Measurements from ENCODE around the gene TCF20.

DNA sequence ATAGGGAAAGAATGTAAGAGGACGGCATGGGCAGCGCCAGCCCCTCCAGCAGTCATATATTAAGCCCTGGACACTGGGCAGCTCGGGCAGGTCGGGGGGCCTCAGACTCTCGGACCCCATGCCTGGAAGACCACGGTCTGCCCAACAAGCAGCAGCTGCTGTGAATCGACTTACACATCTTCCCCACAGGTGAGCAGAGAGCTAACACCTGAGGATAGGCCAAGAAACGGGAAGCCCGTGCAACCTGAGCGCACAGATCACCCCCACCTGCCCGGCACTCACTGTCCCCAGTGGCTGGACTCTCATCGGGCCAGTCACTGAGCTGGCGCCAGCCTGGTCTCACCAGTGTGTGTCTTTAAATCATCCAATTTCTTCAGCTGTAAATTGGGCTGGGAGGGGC is 4.7 kb upstream of the TCF20 start:
- TF ChIP-seq CTCF (IDR thresholded peaks at IDR 0.05; ENCODE audit: low read depth, low read length, missing input control) (no peak), MAX (IDR thresholded peaks at IDR 0.05) (no peak), YY1 (IDR thresholded peaks at IDR 0.05) (no peak), RAD21 (IDR thresholded peaks at IDR 0.05) (no peak), EGR1 (IDR thresholded peaks at IDR 0.05; ENCODE audit: low read depth in 2 of 2) (no peak), TAF1 (conservative IDR thresholded peaks at IDR 0.05) (no peak)
- TF ChIP-seq, protein P1, sequence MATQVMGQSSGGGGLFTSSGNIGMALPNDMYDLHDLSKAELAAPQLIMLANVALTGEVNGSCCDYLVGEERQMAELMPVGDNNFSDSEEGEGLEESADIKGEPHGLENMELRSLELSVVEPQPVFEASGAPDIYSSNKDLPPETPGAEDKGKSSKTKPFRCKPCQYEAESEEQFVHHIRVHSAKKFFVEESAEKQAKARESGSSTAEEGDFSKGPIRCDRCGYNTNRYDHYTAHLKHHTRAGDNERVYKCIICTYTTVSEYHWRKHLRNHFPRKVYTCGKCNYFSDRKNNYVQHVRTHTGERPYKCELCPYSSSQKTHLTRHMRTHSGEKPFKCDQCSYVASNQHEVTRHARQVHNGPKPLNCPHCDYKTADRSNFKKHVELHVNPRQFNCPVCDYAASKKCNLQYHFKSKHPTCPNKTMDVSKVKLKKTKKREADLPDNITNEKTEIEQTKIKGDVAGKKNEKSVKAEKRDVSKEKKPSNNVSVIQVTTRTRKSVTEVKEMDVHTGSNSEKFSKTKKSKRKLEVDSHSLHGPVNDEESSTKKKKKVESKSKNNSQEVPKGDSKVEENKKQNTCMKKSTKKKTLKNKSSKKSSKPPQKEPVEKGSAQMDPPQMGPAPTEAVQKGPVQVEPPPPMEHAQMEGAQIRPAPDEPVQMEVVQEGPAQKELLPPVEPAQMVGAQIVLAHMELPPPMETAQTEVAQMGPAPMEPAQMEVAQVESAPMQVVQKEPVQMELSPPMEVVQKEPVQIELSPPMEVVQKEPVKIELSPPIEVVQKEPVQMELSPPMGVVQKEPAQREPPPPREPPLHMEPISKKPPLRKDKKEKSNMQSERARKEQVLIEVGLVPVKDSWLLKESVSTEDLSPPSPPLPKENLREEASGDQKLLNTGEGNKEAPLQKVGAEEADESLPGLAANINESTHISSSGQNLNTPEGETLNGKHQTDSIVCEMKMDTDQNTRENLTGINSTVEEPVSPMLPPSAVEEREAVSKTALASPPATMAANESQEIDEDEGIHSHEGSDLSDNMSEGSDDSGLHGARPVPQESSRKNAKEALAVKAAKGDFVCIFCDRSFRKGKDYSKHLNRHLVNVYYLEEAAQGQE (IDR thresholded peaks at IDR 0.05): no peak

Data from liver (tissue), 3 donors.